CD4-positive, CD25-positive, alpha-beta regulatory T cell (primary cell): Measurements from ENCODE around the gene SERINC1. TPM values are rescaled to one million over a fixed set of nuclear protein-coding genes. Genes with fewer than 3 reads are reported as not detected.
"Not testable (repeated sequence)": the region's sequence is repeated elsewhere in the genome, so short reads cannot be mapped to it uniquely, and the experiment has no call there.

Experiments used
- ATAC-seq, 2 donors: fragments of 150-1000 bp; cut with Tn5 transposase; one replicate each; pipeline ENCODE4 v1.10.0; 2021; ENCODE audit warnings: low read depth in 2 of 2, moderate number of reproducible peaks in 2 of 2, moderate library complexity in 1 of 2
- DNase-seq, 3 donors: peaks; one replicate each; pipeline versions ENCODE4 v3.0.0 to v3.0.0-alpha.2; 2012 to 2022; ENCODE audit warnings: mixed read lengths in 1 of 3
- H3K27ac ChIP-seq: one replicate; pipeline ENCODE4 v1.7.0; 2013; ENCODE audit warnings: mild to moderate bottlenecking, low read length; ENCODE audit not compliant: insufficient read depth, poor library complexity, severe bottlenecking
- H3K27me3 ChIP-seq: one replicate; pipeline ENCODE4 v1.7.0; 2013; ENCODE audit warnings: low read length; ENCODE audit not compliant: control insufficient read depth, insufficient read depth
- H3K36me3 ChIP-seq: one replicate; pipeline ENCODE4 v1.7.0; 2013; ENCODE audit warnings: mild to moderate bottlenecking, low read length, moderate library complexity; ENCODE audit not compliant: control insufficient read depth, insufficient read depth
- H3K4me1 ChIP-seq: 2 replicates; pipeline ENCODE4 v1.7.0; 2013; ENCODE audit warnings: mild to moderate bottlenecking, low read length; ENCODE audit not compliant: insufficient read depth, control insufficient read depth, poor library complexity, severe bottlenecking
- H3K4me3 ChIP-seq: one replicate; pipeline ENCODE4 v1.7.0; 2013; ENCODE audit warnings: low read depth, mild to moderate bottlenecking, low read length, moderate library complexity
- H3K9me3 ChIP-seq, 2 experiments: 1 replicate in 1 of 2; 2 replicates in 1 of 2; pipeline ENCODE4 v1.7.0; 2013; ENCODE audit warnings: low read length in 2 of 2, mild to moderate bottlenecking in 1 of 2, moderate library complexity in 1 of 2; ENCODE audit not compliant: control insufficient read depth in 2 of 2
- H3K27ac Mint-ChIP-seq, 3 donors: one replicate each; pipeline ENCODE4 v1.8.0; 2020 to 2022; ENCODE audit warnings: mild to moderate bottlenecking in 3 of 3, mixed read lengths in 3 of 3, moderate library complexity in 2 of 3
- H3K27me3 Mint-ChIP-seq: one replicate; pipeline ENCODE4 v1.8.0; 2022; ENCODE audit warnings: mild to moderate bottlenecking, mixed read lengths
- H3K36me3 Mint-ChIP-seq: one replicate; pipeline ENCODE4 v1.8.0; 2020; ENCODE audit warnings: mixed read lengths
- H3K4me1 Mint-ChIP-seq, 4 donors: one replicate each; pipeline ENCODE4 v1.8.0; 2020 to 2022; ENCODE audit warnings: mixed read lengths in 4 of 4, mild to moderate bottlenecking in 1 of 4
- H3K4me3 Mint-ChIP-seq, 4 donors: one replicate each; pipeline ENCODE4 v1.8.0; 2020 to 2022; ENCODE audit warnings: mild to moderate bottlenecking in 4 of 4, mixed read lengths in 4 of 4, moderate library complexity in 3 of 4
- H3K9me3 Mint-ChIP-seq, 7 donors: one replicate each; pipeline ENCODE4 v1.8.0; 2020 to 2022; ENCODE audit warnings: mixed read lengths in 7 of 7, mild to moderate bottlenecking in 3 of 7, moderate library complexity in 2 of 7
- polyA plus RNA-seq, 4 donors: library from polyadenylated mRNA; unstranded; fragments of 300-500 nt; fragmentation: Illumina TruSeq; gene quantifications; one replicate each; pipeline ENCODE4 v1.2.3, GENCODE V29; 2021
- total RNA-seq: library from RNA; stranded (reverse); gene quantifications from one replicate; pipeline ENCODE4 v1.2.3, GENCODE V29; 2022

The SERINC1 gene
- total and polyA plus RNA-seq, 5 donors from 2014 or later: 139 to 193 (median 160) TPM

DNA sequence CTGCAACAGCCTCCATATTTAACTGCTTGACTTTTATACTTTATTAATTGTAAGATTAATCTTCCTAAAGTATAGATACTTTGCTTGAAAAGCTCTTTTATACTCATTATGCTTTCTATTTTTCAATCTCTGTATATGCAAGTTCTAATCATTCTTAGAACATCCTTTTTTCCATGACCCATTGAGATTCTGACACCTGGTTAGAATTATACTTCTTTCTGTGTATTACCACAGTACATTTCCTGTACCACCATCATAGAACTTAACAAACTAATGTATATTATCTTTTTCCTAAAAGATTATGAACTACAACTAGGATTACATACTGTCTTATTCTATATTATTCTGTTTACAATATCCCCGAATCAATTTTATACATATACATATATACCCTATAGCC lies 13.5 kb downstream of the SERINC1 start:
- H3K4me1 Mint-ChIP-seq: peaks cover 64 to 85% (median 74%) of the 10 kb centered on the region in 4 donors
- no peaks in the 10 kb centered on the region for H3K27me3 Mint-ChIP-seq
- peaks cover 47% of the 10 kb centered on the region for H3K4me1 ChIP-seq
- H3K9me3 Mint-ChIP-seq: no peaks in the 10 kb centered on the region
- H3K27ac ChIP-seq: peak overlapping the region; percentile 50
- peak overlapping the region in 1 of 3 donors; percentile 60 for H3K27ac Mint-ChIP-seq
- ATAC-seq: no peak
- peak in 1 of 3 donors; percentile 18 for DNase-seq
- peaks cover 57% of the 10 kb centered on the region for H3K36me3 ChIP-seq
- peaks cover 38% of the 10 kb centered on the region for H3K36me3 Mint-ChIP-seq
- peak overlapping the region; percentile 0 to 51 (median 24) for H3K4me3 Mint-ChIP-seq
- no peaks in the 10 kb centered on the region for H3K9me3 ChIP-seq
- no peaks in the 10 kb centered on the region for H3K27me3 ChIP-seq
- peak overlapping the region; percentile 58 for H3K4me3 ChIP-seq

DNA sequence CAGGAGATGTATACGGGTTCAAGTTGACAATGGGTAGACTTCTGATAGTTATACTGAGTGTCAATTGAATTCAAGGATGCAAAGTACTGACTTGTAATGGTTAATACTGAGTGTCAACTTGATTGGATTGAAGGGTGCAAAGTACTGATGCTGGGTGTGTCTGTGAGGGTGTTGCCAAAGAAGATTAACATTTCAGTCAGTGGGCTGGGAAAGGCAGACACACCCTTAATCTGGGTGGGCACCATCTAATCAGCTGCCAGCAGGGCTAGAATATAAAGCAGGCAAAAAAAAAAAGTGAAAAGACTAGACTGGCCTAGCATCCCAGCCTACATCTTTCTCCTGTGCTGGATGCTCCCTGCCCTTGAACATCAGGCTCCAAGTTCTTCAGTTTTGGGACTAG lies 16.5 kb downstream of the SERINC1 start:
- not testable (repeated sequence) for H3K27ac ChIP-seq, H3K27me3 ChIP-seq, H3K27ac Mint-ChIP-seq, H3K9me3 Mint-ChIP-seq, H3K4me3 Mint-ChIP-seq, ATAC-seq, H3K4me3 ChIP-seq, DNase-seq, H3K9me3 ChIP-seq, H3K27me3 Mint-ChIP-seq
- peaks cover 47 to 66% (median 56%) of the 10 kb centered on the region in 4 donors for H3K4me1 Mint-ChIP-seq
- Histone ChIP-seq H3K36me3 (peaks cover 82% of the 10 kb centered on the region), H3K4me1 (peaks cover 30% of the 10 kb centered on the region)
- H3K36me3 Mint-ChIP-seq: peaks cover 46% of the 10 kb centered on the region

DNA sequence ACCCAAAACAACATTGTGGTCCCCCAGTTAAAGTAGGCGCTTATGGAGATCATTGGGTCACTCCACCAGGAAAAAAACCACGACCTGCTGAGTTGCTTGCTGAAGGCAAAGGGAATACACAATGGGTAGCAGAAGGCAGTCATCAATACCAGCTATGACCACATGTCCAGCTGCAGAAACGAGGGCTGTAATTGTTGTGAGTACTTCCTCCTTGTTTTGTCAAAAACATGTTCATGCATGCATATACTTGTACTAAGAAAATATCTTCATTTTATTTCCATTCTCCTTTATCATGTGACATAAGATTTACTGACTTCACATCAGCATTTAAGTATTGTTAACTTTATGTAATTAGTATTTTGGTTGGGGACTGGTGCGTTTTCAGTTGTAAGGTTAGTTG lies 16.9 kb downstream of the SERINC1 start:
- H3K27me3 Mint-ChIP-seq: no peaks in the 10 kb centered on the region

DNA sequence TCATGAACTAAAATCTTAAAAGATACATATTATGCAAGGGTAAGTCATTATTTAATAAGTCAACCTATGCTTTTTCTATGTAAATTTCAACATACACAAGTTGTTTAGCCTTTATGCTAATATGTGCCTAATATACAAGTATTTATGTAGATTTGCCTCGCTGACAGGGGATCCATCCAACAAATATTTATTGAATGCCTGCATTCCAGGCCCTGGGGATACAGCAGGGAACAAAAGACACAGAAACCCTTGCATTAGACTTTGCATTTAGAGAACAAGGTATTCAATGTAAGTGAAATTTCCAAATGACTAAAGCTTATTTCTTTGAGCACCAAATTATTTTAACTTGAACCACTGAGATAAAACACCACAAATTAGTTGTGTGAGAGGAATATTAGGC lies 19.1 kb downstream of the SERINC1 start:
- Histone ChIP-seq H3K27ac (peak overlapping the region; percentile 14), H3K36me3 (peaks cover 98% of the 10 kb centered on the region), H3K27me3 (no peaks in the 10 kb centered on the region), H3K9me3 (no peaks in the 10 kb centered on the region), H3K4me3 (no peak overlapping the region), H3K4me1 (peaks cover 10% of the 10 kb centered on the region)
- ATAC-seq (no peak), DNase-seq (no peak)
- no peak overlapping the region for H3K27ac Mint-ChIP-seq
- H3K27me3 Mint-ChIP-seq: no peaks in the 10 kb centered on the region
- H3K4me1 Mint-ChIP-seq: peaks cover 35 to 58% (median 42%) of the 10 kb centered on the region in 4 donors
- no peak overlapping the region for H3K4me3 Mint-ChIP-seq
- H3K9me3 Mint-ChIP-seq: no peaks in the 10 kb centered on the region
- H3K36me3 Mint-ChIP-seq: peaks cover 56% of the 10 kb centered on the region

More for the DNA sequence above, 16.9 kb downstream of the SERINC1 start:
- H3K27ac Mint-ChIP-seq: no peak overlapping the region
- Histone ChIP-seq H3K9me3 (no peaks in the 10 kb centered on the region), H3K36me3 (peaks cover 87% of the 10 kb centered on the region), H3K4me3 (no peak overlapping the region), H3K27me3 (no peaks in the 10 kb centered on the region), H3K27ac (no peak overlapping the region), H3K4me1 (peaks cover 27% of the 10 kb centered on the region)
- H3K9me3 Mint-ChIP-seq: no peaks in the 10 kb centered on the region
- H3K36me3 Mint-ChIP-seq: peaks cover 46% of the 10 kb centered on the region
- H3K4me1 Mint-ChIP-seq: peaks cover 46 to 62% (median 53%) of the 10 kb centered on the region in 4 donors
- no peak for DNase-seq
- no peak overlapping the region for H3K4me3 Mint-ChIP-seq
- no peak for ATAC-seq

DNA sequence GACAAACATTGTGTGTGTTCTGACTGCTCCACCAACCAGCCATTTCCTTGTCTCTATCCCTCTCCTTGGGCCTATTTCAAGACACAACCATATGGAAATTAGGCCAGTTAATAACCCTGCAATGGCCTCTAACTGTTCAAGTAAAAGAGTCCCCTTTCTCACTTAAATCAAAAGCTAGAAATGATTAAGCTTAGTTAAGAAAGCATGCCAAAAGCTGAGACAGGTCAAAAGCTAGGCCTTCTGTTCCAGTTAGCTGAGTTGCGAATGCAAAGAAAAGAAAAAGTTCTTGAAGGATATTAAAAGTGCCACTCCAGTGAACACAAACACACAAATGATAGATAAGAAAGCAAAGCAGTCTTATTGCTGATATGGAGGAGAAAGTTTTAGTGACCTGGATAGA lies 22.5 kb downstream of the SERINC1 start:
- H3K36me3 ChIP-seq: peaks cover 95% of the 10 kb centered on the region
- Mint-ChIP-seq H3K27me3 (no peaks in the 10 kb centered on the region), H3K4me1 (peaks cover 23 to 46% (median 28%) of the 10 kb centered on the region in 4 donors), H3K27ac (peak overlapping the region in 1 of 3 donors; percentile 61), H3K9me3 (no peaks in the 10 kb centered on the region), H3K4me3 (no peak overlapping the region), H3K36me3 (peaks cover 53% of the 10 kb centered on the region)
- no peaks in the 10 kb centered on the region for H3K9me3 ChIP-seq
- DNase-seq (no peak), ATAC-seq (no peak)
- H3K27me3 ChIP-seq: no peaks in the 10 kb centered on the region
- no peak overlapping the region for H3K4me3 ChIP-seq
- no peaks in the 10 kb centered on the region for H3K4me1 ChIP-seq
- H3K27ac ChIP-seq: no peak overlapping the region

DNA sequence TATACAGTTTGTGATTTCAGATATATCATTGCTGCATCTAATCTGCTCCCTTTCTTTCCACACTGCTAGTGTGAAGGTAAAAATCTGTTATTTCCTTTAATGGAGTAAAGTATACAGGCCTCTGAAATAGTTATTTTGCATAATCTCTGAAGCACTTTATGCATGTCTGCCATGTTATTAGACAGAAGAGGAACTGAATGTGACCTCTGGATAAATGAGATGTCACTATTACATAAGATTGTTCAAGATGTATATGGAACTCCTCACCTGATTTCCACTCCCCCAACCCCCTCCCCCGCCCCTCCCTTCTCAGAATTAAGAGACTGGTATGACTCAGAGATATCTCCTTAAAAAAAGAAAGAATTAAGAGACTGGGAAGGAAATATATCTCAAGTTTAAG lies 26.3 kb downstream of the SERINC1 start:
- H3K4me3 ChIP-seq: no peak overlapping the region
- peaks cover 0 to 2% of the 10 kb centered on the region in 2 experiments for H3K9me3 ChIP-seq
- ATAC-seq (no peak), DNase-seq (no peak)
- peaks cover 48% of the 10 kb centered on the region for H3K36me3 Mint-ChIP-seq
- no peaks in the 10 kb centered on the region for H3K4me1 ChIP-seq
- peaks cover 0 to 7% (median under 1%) of the 10 kb centered on the region in 7 donors for H3K9me3 Mint-ChIP-seq
- no peak overlapping the region for H3K4me3 Mint-ChIP-seq
- no peak overlapping the region for H3K27ac ChIP-seq
- peaks cover 19 to 35% (median 23%) of the 10 kb centered on the region in 4 donors for H3K4me1 Mint-ChIP-seq
- no peaks in the 10 kb centered on the region for H3K27me3 Mint-ChIP-seq
- H3K27ac Mint-ChIP-seq: no peak overlapping the region
- H3K36me3 ChIP-seq: peaks cover 90% of the 10 kb centered on the region
- H3K27me3 ChIP-seq: no peaks in the 10 kb centered on the region

DNA sequence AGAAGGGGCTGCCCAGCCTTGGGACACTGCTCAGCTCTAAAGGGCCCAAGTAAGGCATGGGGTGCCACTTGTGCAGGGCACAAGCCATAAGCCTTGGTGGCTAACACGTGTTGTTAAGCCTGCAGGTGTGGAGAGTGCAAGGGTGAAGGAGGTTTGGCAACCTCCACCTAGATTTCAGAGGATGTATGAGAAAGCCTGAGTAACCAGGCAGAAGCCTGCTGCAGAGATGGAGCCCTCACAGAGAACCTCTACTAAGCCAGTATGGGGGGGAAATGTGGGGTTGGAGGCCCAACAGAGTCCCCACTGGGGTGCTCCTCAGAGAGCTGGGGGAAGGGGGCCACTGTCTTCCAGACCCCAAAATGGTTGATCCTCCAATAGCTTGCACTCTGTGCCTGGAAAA lies 32.6 kb downstream of the SERINC1 start:
- Histone ChIP-seq H3K36me3 (peaks cover 74% of the 10 kb centered on the region), H3K4me3 (no peak overlapping the region), H3K27ac (no peak overlapping the region), H3K27me3 (no peaks in the 10 kb centered on the region), H3K4me1 (no peaks in the 10 kb centered on the region), H3K9me3 (peaks cover 12 to 14% of the 10 kb centered on the region in 2 experiments)
- Mint-ChIP-seq H3K4me1 (peaks cover 0 to 28% (median 12%) of the 10 kb centered on the region in 4 donors), H3K27ac (peak overlapping the region in 1 of 3 donors; percentile 4), H3K27me3 (no peaks in the 10 kb centered on the region), H3K4me3 (no peak overlapping the region), H3K9me3 (peaks cover 2 to 29% (median 5%) of the 10 kb centered on the region in 7 donors), H3K36me3 (peaks cover 70% of the 10 kb centered on the region)
- ATAC-seq: no peak
- no peak for DNase-seq

DNA sequence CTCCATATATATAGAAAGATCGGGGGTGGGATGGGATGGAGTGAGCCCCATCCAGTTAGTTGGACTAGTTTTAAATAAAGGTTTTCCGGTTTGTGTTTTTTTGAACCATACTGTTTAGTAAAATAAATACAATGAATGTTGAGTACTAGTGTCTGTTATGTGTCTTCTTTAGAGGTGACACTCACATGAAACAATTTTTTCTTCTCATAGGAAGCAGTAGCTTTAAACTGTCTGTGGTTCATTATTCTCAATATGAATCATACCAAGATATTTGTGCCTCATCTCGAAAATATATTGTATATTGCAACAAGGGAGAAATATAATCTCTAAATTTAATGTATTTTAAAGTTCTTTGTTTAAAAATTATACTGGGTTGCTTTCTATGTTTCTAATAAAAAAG lies 38.8 kb downstream of the SERINC1 start:
- Mint-ChIP-seq H3K27me3 (no peaks in the 10 kb centered on the region), H3K9me3 (peaks cover 0 to 9% (median 0%) of the 10 kb centered on the region in 7 donors), H3K4me3 (no peak overlapping the region), H3K4me1 (peaks cover 6 to 23% (median 13%) of the 10 kb centered on the region in 4 donors), H3K36me3 (peaks cover 45% of the 10 kb centered on the region), H3K27ac (peak overlapping the region in 1 of 3 donors; percentile 12)
- Histone ChIP-seq H3K4me3 (no peak overlapping the region), H3K27ac (peak overlapping the region; percentile 41), H3K36me3 (peaks cover 31% of the 10 kb centered on the region), H3K27me3 (no peaks in the 10 kb centered on the region), H3K9me3 (no peaks in the 10 kb centered on the region), H3K4me1 (no peaks in the 10 kb centered on the region)
- ATAC-seq (no peak), DNase-seq (no peak)
